Osteoblast (primary cell): ENCODE data around the gene TTC39A. TPM values are rescaled to one million over a fixed set of nuclear protein-coding genes. Genes with fewer than 3 reads are reported as not detected.

Experiments
- DNase-seq: peaks from one replicate; pipeline ENCODE4 v3.0.0; 2011; ENCODE audit warnings: low spot score, mixed read lengths; ENCODE audit not compliant: insufficient read length; ENCODE audit errors: missing footprints
- H2AFZ ChIP-seq: 2 replicates; pipeline ENCODE4 v1.6.0; 2011; ENCODE audit warnings: mild to moderate bottlenecking, low read length
- H3K27ac ChIP-seq: 2 replicates; pipeline ENCODE4 v1.5.1; 2011; ENCODE audit warnings: mild to moderate bottlenecking, low read depth, low read length, moderate library complexity
- H3K27me3 ChIP-seq: 2 replicates; pipeline ENCODE4 v1.6.0; 2012; ENCODE audit warnings: mild to moderate bottlenecking, control low read depth, inconsistent platforms, low read length, moderate library complexity; ENCODE audit not compliant: insufficient read depth
- H3K36me3 ChIP-seq: 2 replicates; pipeline ENCODE4 v1.5.1; 2011; ENCODE audit warnings: mild to moderate bottlenecking, low read length, control low read depth, moderate library complexity; ENCODE audit not compliant: insufficient read depth
- H3K4me1 ChIP-seq: 2 replicates; pipeline ENCODE4 v1.5.1; 2011; ENCODE audit warnings: mild to moderate bottlenecking, low read length, control low read depth, moderate library complexity; ENCODE audit not compliant: insufficient read depth
- H3K4me2 ChIP-seq: 2 replicates; pipeline ENCODE4 v1.6.0; 2011; ENCODE audit warnings: mild to moderate bottlenecking, low read length; ENCODE audit not compliant: insufficient read depth
- H3K4me3 ChIP-seq: fragments of 200-600 bp; sonication (generic); 3 replicates; pipeline ENCODE4 v1.5.1; 2012; ENCODE audit warnings: mild to moderate bottlenecking, low read length, inconsistent platforms; ENCODE audit not compliant: insufficient read depth
- H3K79me2 ChIP-seq: 2 replicates; pipeline ENCODE4 v1.6.0; 2012; ENCODE audit warnings: mild to moderate bottlenecking, low read length, control low read depth, inconsistent platforms; ENCODE audit not compliant: insufficient read depth
- H3K9me3 ChIP-seq: 2 replicates; pipeline ENCODE4 v1.5.1; 2011; ENCODE audit warnings: low read depth, low read length, control low read depth
- H4K20me1 ChIP-seq: 2 replicates; pipeline ENCODE4 v1.6.0; 2012; ENCODE audit warnings: mild to moderate bottlenecking, low read length, control low read depth; ENCODE audit not compliant: insufficient read depth
- CTCF ChIP-seq: IDR thresholded peaks from 2 replicates; pipeline ENCODE4 v1.5.1; 2011; ENCODE audit warnings: mild to moderate bottlenecking, low read depth, low read length, moderate library complexity; ENCODE audit errors: extremely low read depth
- total RNA-seq: library from RNA; depleted of rRNA; stranded (reverse); fragments of >200 nt; gene quantifications from 2 replicates; pipeline ENCODE4 v1.2.3, GENCODE V29; 2012

TTC39A gene
- total RNA-seq, 1 donor, result 0.72 TPM

GRCh38 chr1:51297401-51298321 lies 32.7 kb downstream of the TTC39A start:
- no peaks in the 10 kb centered on the region for H3K79me2 ChIP-seq
- no peaks in the 10 kb centered on the region for H3K36me3 ChIP-seq
- no peaks in the 10 kb centered on the region for H4K20me1 ChIP-seq
- peaks cover 3% of the 10 kb centered on the region for H3K4me1 ChIP-seq
- no peaks in the 10 kb centered on the region for H3K27me3 ChIP-seq
- peak overlapping the region; percentile 89 for H3K4me2 ChIP-seq
- DNase-seq, result peak; percentile 68
- H3K4me3 ChIP-seq, result peak overlapping the region; percentile 73
- H2AFZ ChIP-seq, result peak overlapping the region; percentile 78
- no peak overlapping the region for H3K27ac ChIP-seq
- no peaks in the 10 kb centered on the region for H3K9me3 ChIP-seq
- TF ChIP-seq CTCF, result no peak

- peaks cover 3% of the 10 kb centered on the region for H3K4me1 ChIP-seq
- H3K27ac ChIP-seq, result peak overlapping the region; percentile 45
- H3K36me3 ChIP-seq, result no peaks in the 10 kb centered on the region
- no peaks in the 10 kb centered on the region for H4K20me1 ChIP-seq
- TF ChIP-seq CTCF, result peak; percentile 91
- peak overlapping the region; percentile 89 for H3K4me2 ChIP-seq
- no peaks in the 10 kb centered on the region for H3K27me3 ChIP-seq
- H3K79me2 ChIP-seq, result no peaks in the 10 kb centered on the region
- H3K9me3 ChIP-seq, result no peaks in the 10 kb centered on the region
- H2AFZ ChIP-seq, result peak overlapping the region; percentile 78
- peak overlapping the region; percentile 73 for H3K4me3 ChIP-seq
- DNase-seq, result peak; percentile 96
Observed at GRCh38 chr1:51296383-51297357, 33.7 kb downstream of the TTC39A start.

GRCh38 chr1:51295926-51296325 lies 34.4 kb downstream of the TTC39A start:
- H3K36me3 ChIP-seq, result no peaks in the 10 kb centered on the region
- no peak for TF ChIP-seq CTCF
- H3K27ac ChIP-seq, result no peak overlapping the region
- H2AFZ ChIP-seq, result peak overlapping the region; percentile 78
- H3K9me3 ChIP-seq, result no peaks in the 10 kb centered on the region
- H3K4me2 ChIP-seq, result no peak overlapping the region
- no peak overlapping the region for H3K4me3 ChIP-seq
- H4K20me1 ChIP-seq, result no peaks in the 10 kb centered on the region
- H3K79me2 ChIP-seq, result no peaks in the 10 kb centered on the region
- no peaks in the 10 kb centered on the region for H3K27me3 ChIP-seq
- H3K4me1 ChIP-seq, result peaks cover 3% of the 10 kb centered on the region
- DNase-seq, result no peak
